ENCODE data around the gene CAMTA1. TPM values are rescaled to one million over a fixed set of nuclear protein-coding genes. Genes with fewer than 3 reads are reported as not detected.

Gene CAMTA1
- total RNA-seq, 1 experiment from 2014 or later, result 60.0 TPM

- H3K4me3 Mint-ChIP-seq (ENCODE audit: unreplicated experiment), result no peak overlapping the region
- no TSS peak for BruUV-seq (replicated peaks)
- H3K9me3 Mint-ChIP-seq (ENCODE audit: unreplicated experiment), result no peaks in the 10 kb centered on the region
- DNase-seq, result peak in 1 of 2 experiments; percentile 46
- intact Hi-C loops (cut with micrococcal nuclease; ENCODE audit: unreplicated experiment), result loop anchor here (1.0 kb wide), 1 partner anchor 193 kb away; no protein-coding TSS in a partner anchor
- H3K36me3 ChIP-seq (ENCODE audit: control insufficient read depth, insufficient read depth, low read length), result no peaks in the 10 kb centered on the region
- no peaks in the 10 kb centered on the region for H3K27me3 ChIP-seq (replicated peaks; ENCODE audit: control insufficient read depth, insufficient read depth, low read length)
- no peak overlapping the region for H3K4me3 ChIP-seq (ENCODE audit: low read depth, low read length)
- no peaks in the 10 kb centered on the region for H3K36me3 Mint-ChIP-seq (ENCODE audit: insufficient read depth, unreplicated experiment)
- no peaks in the 10 kb centered on the region for H3K4me1 Mint-ChIP-seq (ENCODE audit: low read depth, unreplicated experiment)
- H3K9me3 ChIP-seq, result no peaks in the 10 kb centered on the region
- POLR2A ChIA-PET, result interaction anchor here (0.6 kb wide), 1 partner anchor 1481 kb away, joined by 5 read pairs; no protein-coding TSS in a partner anchor
- CTCF ChIA-PET, result interaction anchor here (0.6 to 1.3 kb wide), 3 partner anchors 10 to 798 kb away, joined by 3 to 5 read pairs (median 5); no protein-coding TSS in a partner anchor
- H3K4me1 ChIP-seq, result no peaks in the 10 kb centered on the region
- H3K27ac Mint-ChIP-seq (ENCODE audit: unreplicated experiment), result no peak overlapping the region
- TF ChIP-seq CTCF (IDR thresholded peaks at IDR 0.05; ENCODE audit: insufficient read depth in 1 of 2, low read depth in 1 of 2, low read length in 1 of 2, severe bottlenecking in 1 of 2, unreplicated experiment in 1 of 2), result peak; percentile 49 to 62
- no peaks in the 10 kb centered on the region for H3K27me3 Mint-ChIP-seq (ENCODE audit: insufficient read depth, unreplicated experiment)
Measured at GRCh38 chr1:7454052-7454815, 669.0 kb downstream of the CAMTA1 start.

DNA sequence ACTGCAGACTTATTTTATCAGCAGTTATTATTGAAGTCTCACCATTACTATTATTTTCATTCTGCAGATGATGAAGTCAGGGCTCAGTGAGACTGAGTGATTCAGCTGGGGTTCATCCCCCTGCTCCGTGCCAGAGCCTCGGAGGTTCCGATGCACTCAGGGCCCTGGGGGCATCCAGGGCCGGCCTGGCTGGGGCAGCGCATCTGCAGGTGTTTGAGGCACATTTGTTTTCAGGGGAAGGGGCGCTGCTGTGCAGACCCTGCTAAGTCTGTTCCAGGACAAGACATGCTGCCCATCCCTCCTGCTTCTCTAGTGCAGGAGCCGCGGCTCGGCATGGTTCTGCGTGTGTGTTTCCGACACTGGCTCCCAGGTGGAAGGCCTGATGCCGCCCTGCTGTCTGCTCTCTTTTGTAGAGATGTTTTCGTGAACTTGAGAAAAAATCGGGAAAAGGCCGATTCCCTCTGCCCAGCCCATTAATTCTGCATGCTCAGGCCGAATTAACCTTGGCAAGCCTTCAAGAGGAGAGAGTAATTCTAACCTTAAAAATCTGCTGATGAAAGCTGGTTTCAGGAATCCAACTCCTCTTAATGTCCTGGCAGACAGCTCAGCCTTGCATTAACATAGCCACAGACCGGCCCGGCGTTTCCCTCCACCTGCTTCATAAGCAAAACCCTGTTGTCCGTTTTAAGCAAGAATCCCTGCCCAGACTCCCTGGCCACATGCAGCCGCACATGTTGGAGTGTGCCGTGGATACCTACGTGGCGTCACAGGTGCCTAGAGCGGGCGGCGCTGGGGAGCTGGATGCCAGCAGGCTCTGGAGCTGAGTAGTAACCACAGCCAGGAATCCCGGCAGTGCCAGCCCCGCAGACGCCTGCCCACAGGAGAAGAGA, 669.9 kb downstream of the CAMTA1 start:
- Histone ChIP-seq H3K36me3 (ENCODE audit: control insufficient read depth, insufficient read depth, low read length) (no peaks in the 10 kb centered on the region), H3K4me3 (ENCODE audit: low read depth, low read length) (no peak overlapping the region), H3K9me3 (no peaks in the 10 kb centered on the region), H3K27me3 (replicated peaks; ENCODE audit: control insufficient read depth, insufficient read depth, low read length) (no peaks in the 10 kb centered on the region), H3K4me1 (no peaks in the 10 kb centered on the region)
- ChIA-PET POLR2A (no interaction called here), CTCF (interaction anchor here (0.7 kb wide), 1 partner anchor 197 kb away, joined by 4 read pairs; no protein-coding TSS in a partner anchor)
- no peak for DNase-seq
- Mint-ChIP-seq H3K4me1 (ENCODE audit: low read depth, unreplicated experiment) (no peaks in the 10 kb centered on the region), H3K36me3 (ENCODE audit: insufficient read depth, unreplicated experiment) (no peaks in the 10 kb centered on the region), H3K27ac (ENCODE audit: unreplicated experiment) (no peak overlapping the region), H3K27me3 (ENCODE audit: insufficient read depth, unreplicated experiment) (no peaks in the 10 kb centered on the region), H3K4me3 (ENCODE audit: unreplicated experiment) (no peak overlapping the region), H3K9me3 (ENCODE audit: unreplicated experiment) (no peaks in the 10 kb centered on the region)
- BruUV-seq (replicated peaks), result no TSS peak
- no peak for TF ChIP-seq CTCF (IDR thresholded peaks at IDR 0.05; ENCODE audit: insufficient read depth in 1 of 2, low read depth in 1 of 2, low read length in 1 of 2, severe bottlenecking in 1 of 2, unreplicated experiment in 1 of 2)
- intact Hi-C loops (cut with micrococcal nuclease; ENCODE audit: unreplicated experiment), result loop anchor here (1.0 kb wide), 1 partner anchor 192 kb away; no protein-coding TSS in a partner anchor
